Neuronal stem cell (in vitro differentiated cells): ENCODE measurements around the gene SSBP4.

Experiments
- DNase-seq: peaks from one replicate; pipeline ENCODE4 v3.0.0-alpha.2; 2013; ENCODE audit warnings: low spot score
- H2AFZ ChIP-seq: one replicate; pipeline ENCODE4 v1.6.1; 2013; ENCODE audit warnings: mild to moderate bottlenecking, low read length, inconsistent platforms
- H2AK5ac ChIP-seq: 2 replicates; pipeline ENCODE4 v1.6.1; 2013; ENCODE audit warnings: low read depth, mild to moderate bottlenecking, inconsistent platforms, low read length, moderate library complexity, mixed read lengths
- H2BK120ac ChIP-seq: 2 replicates; pipeline ENCODE4 v1.6.1; 2013; ENCODE audit warnings: low read depth, mild to moderate bottlenecking, inconsistent platforms, low read length, moderate library complexity, mixed read lengths
- H2BK12ac ChIP-seq: one replicate; pipeline ENCODE4 v1.6.1; 2013; ENCODE audit warnings: low read length, inconsistent platforms
- H2BK15ac ChIP-seq: 2 replicates; pipeline ENCODE4 v1.6.1; 2013; ENCODE audit warnings: mild to moderate bottlenecking, low read length, inconsistent platforms, mixed read lengths
- H2BK5ac ChIP-seq: one replicate; pipeline ENCODE4 v1.6.1; 2013; ENCODE audit warnings: inconsistent platforms, mild to moderate bottlenecking, low read length, moderate library complexity
- H3K14ac ChIP-seq: one replicate; pipeline ENCODE4 v1.6.1; 2013; ENCODE audit warnings: low read length, inconsistent platforms
- H3K18ac ChIP-seq: 2 replicates; pipeline ENCODE4 v1.6.1; 2013; ENCODE audit warnings: low read length, inconsistent platforms
- H3K23ac ChIP-seq: 2 replicates; pipeline ENCODE4 v1.6.1; 2013; ENCODE audit warnings: low read depth, mild to moderate bottlenecking, mixed read lengths, low read length, inconsistent platforms; ENCODE audit not compliant: poor library complexity
- H3K27ac ChIP-seq: replicated peaks from 3 replicates; pipeline ENCODE4 v1.5.1; 2013; ENCODE audit warnings: low read length, inconsistent platforms
- H3K27me3 ChIP-seq, 3 experiments: 2 replicates each; pipeline ENCODE4 v1.6.1; 2013; ENCODE audit warnings: low read length in 3 of 3, mild to moderate bottlenecking in 2 of 3, inconsistent platforms in 1 of 3, low read depth in 1 of 3, mixed read lengths in 1 of 3, moderate library complexity in 1 of 3; ENCODE audit not compliant: control insufficient read depth in 3 of 3, insufficient read depth in 3 of 3
- H3K36me3 ChIP-seq, 2 donors: replicated peaks in 1 of 2; 2 replicates each; pipeline ENCODE4 v1.6.1; 2013; ENCODE audit warnings: low read length in 2 of 2; ENCODE audit not compliant: control insufficient read depth in 2 of 2, insufficient read depth in 2 of 2
- H3K4ac ChIP-seq: 2 replicates; pipeline ENCODE4 v1.6.1; 2013; ENCODE audit warnings: inconsistent platforms, mild to moderate bottlenecking, low read length, moderate library complexity
- H3K4me1 ChIP-seq, 2 donors: 1 replicate in 1 of 2; 2 replicates in 1 of 2; pipeline ENCODE4 v1.6.1; 2013; ENCODE audit warnings: low read length in 2 of 2, low read depth in 1 of 2; ENCODE audit not compliant: control insufficient read depth in 2 of 2, insufficient read depth in 1 of 2
- H3K4me2 ChIP-seq: one replicate; pipeline ENCODE4 v1.6.1; 2013; ENCODE audit warnings: mild to moderate bottlenecking, low read length, inconsistent platforms; ENCODE audit not compliant: insufficient read depth, poor library complexity, severe bottlenecking
- H3K4me3 ChIP-seq, 2 donors: 2 replicates each; pipeline ENCODE4 v1.5.1; 2013; ENCODE audit warnings: low read length in 2 of 2, mild to moderate bottlenecking in 2 of 2, inconsistent platforms in 1 of 2, moderate library complexity in 1 of 2
- H3K79me1 ChIP-seq: one replicate; pipeline ENCODE4 v1.6.1; 2013; ENCODE audit warnings: low read depth, mild to moderate bottlenecking, inconsistent platforms, low read length, moderate library complexity
- H3K9ac ChIP-seq: one replicate; pipeline ENCODE4 v1.6.1; 2013; ENCODE audit warnings: mild to moderate bottlenecking, low read depth, low read length, inconsistent platforms; ENCODE audit not compliant: poor library complexity
- H3K9me3 ChIP-seq, 2 donors: replicated peaks in 1 of 2; 2 replicates each; pipeline versions ENCODE3 to v1.6.1; 2013; ENCODE audit warnings: low read length in 2 of 2, mild to moderate bottlenecking in 2 of 2, inconsistent platforms in 1 of 2, low read depth in 1 of 2, mixed read lengths in 1 of 2, moderate library complexity in 1 of 2; ENCODE audit not compliant: control insufficient read depth in 2 of 2, insufficient read depth in 1 of 2
- H4K8ac ChIP-seq: one replicate; pipeline ENCODE4 v1.6.1; 2013; ENCODE audit warnings: low read depth, mild to moderate bottlenecking, inconsistent platforms, low read length, moderate library complexity
- H4K91ac ChIP-seq: one replicate; pipeline ENCODE4 v1.6.1; 2013; ENCODE audit warnings: low read length, low read depth, mild to moderate bottlenecking, inconsistent platforms; ENCODE audit not compliant: poor library complexity
- WGBS, 2 donors: extraction: QIAGEN DNeasy Blood & Tissue Kit; methylation state at CpG; one replicate each; pipeline ENCODE4 v1.1.7; 2013; ENCODE audit warnings: missing lambda C conversion rate in 2 of 2, mixed read lengths in 1 of 2; ENCODE audit not compliant: insufficient read length in 2 of 2, insufficient replicate concordance in 1 of 2; ENCODE audit errors: extremely low coverage in 2 of 2; 5-methylcytosine and 5-hydroxymethylcytosine counted together

Gene SSBP4

DNA sequence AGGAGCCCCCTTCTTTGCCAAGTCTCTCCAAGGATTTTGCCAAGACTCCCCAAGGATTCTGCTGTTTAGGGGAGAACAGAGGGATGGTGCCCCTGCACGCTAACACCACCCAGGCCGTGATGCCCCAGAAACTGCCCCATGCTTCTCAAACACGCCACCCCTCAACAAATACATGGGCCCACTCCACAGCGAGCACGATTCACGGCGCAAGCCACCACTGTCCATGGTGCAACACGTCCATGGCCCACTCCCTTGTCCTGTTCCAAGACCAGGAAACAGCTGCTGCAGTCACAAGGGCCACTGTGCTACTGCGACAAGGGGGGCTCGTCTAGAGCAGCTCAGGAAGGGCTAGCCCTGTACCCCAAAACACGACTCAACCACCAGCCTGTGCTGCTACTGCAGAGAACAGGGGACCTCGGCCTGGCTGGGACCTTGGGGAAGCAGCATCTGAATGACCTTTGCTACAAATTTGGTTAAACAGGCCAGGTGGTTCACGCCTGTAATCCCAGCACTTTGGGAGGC is 55.2 kb downstream of the SSBP4 start:
- no peak overlapping the region for H2BK5ac ChIP-seq
- H3K18ac ChIP-seq: peak overlapping the region; percentile 55
- WGBS, 2 donors: no CpG with 5 or more reads among the region's 13 CpGs
- peak overlapping the region; percentile 35 for H3K9ac ChIP-seq
- H3K14ac ChIP-seq: peak overlapping the region; percentile 72
- no peak overlapping the region for H2BK15ac ChIP-seq
- no peak overlapping the region for H4K8ac ChIP-seq
- no peaks in the 10 kb centered on the region for H3K27me3 ChIP-seq
- H3K23ac ChIP-seq: peak overlapping the region; percentile 69
- H3K79me1 ChIP-seq: peaks cover 13% of the 10 kb centered on the region
- no peak overlapping the region for H2AFZ ChIP-seq
- DNase-seq: no peak
- H3K4ac ChIP-seq: no peak overlapping the region
- no peak overlapping the region for H3K4me3 ChIP-seq
- H3K9me3 ChIP-seq: peaks cover 0 to 5% of the 10 kb centered on the region in 2 donors
- H2AK5ac ChIP-seq: no peak overlapping the region
- no peak overlapping the region for H2BK12ac ChIP-seq
- H2BK120ac ChIP-seq: no peak overlapping the region
- no peak overlapping the region for H3K4me2 ChIP-seq
- no peak overlapping the region for H3K27ac ChIP-seq
- peaks cover 5 to 13% of the 10 kb centered on the region in 2 donors for H3K4me1 ChIP-seq
- no peak overlapping the region for H4K91ac ChIP-seq
- no peaks in the 10 kb centered on the region for H3K36me3 ChIP-seq

DNA sequence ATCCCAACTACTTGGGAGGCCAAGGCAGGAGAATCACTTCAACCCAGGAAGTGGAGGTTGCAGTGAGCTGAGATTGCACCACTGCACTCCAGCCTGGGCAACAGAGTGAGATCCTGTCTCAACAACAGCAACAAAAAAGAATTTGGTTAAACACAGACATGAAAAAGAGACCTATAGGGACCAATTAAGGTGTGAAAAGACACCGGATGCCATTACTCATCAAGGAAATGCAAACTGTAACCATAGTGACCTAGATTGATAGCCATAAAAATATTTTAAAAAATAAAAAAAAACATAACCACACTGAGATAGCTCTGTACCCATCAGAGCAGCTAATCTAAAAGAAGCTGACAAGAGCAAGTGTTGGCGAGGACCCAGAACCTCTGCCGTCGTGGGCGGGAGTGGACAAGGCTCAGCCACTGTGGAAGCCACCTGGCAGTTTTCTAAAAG is 55.8 kb downstream of the SSBP4 start:
- Histone ChIP-seq H3K4me1 (peaks cover 4 to 10% of the 10 kb centered on the region in 2 donors), H3K4me3 (no peak overlapping the region), H3K9ac (no peak overlapping the region), H3K9me3 (peaks cover 0 to 5% of the 10 kb centered on the region in 2 donors), H2BK15ac (no peak overlapping the region), H3K4me2 (no peak overlapping the region), H3K36me3 (no peaks in the 10 kb centered on the region), H2BK120ac (no peak overlapping the region), H3K4ac (no peak overlapping the region), H2AK5ac (no peak overlapping the region), H4K91ac (no peak overlapping the region), H3K18ac (no peak overlapping the region), H2AFZ (no peak overlapping the region), H3K14ac (no peak overlapping the region), H3K27me3 (no peaks in the 10 kb centered on the region), H4K8ac (no peak overlapping the region), H3K27ac (no peak overlapping the region), H3K23ac (no peak overlapping the region), H3K79me1 (peaks cover 14% of the 10 kb centered on the region), H2BK12ac (no peak overlapping the region), H2BK5ac (no peak overlapping the region)
- WGBS, 2 donors: no CpG with 5 or more reads among the region's 5 CpGs
- DNase-seq: no peak

DNA sequence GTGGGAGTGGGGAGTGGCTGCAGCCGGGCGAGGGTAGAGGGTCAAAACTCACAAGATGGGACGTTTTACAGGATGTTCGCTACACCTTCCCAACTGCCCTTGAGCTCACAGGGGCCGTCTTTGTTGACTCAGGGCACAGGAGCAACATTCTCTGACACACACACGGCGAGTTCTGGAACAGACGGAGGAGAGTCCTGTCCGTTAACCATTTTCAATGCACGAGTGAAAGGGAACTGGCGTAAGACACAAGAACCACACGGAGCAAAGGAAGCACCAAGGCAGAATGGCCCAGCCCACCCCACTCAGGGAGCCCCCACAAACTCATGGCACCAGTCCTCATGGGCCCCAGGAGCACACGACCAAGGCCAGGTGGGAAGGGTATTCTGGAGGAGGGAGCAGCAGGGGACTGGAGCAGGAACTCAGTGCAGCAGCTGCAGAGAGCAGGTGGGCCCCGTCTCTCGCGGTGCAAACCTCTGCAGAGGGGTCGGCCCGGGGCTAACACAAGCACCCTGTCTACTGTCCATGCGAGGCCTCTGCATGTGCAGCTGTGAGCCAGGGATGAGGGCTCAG is 56.6 kb downstream of the SSBP4 start:
- Histone ChIP-seq H3K79me1 (peaks cover 15% of the 10 kb centered on the region), H3K18ac (peak overlapping the region; percentile 13), H2BK120ac (no peak overlapping the region), H2AFZ (no peak overlapping the region), H3K27me3 (no peaks in the 10 kb centered on the region), H3K9ac (no peak overlapping the region), H2AK5ac (peak overlapping the region; percentile 72), H3K4ac (no peak overlapping the region), H2BK12ac (no peak overlapping the region), H3K27ac (no peak overlapping the region), H3K4me1 (peaks cover 0 to 6% of the 10 kb centered on the region in 2 donors), H3K4me2 (no peak overlapping the region), H3K23ac (peak overlapping the region; percentile 46), H3K14ac (peak overlapping the region; percentile 31), H2BK5ac (no peak overlapping the region), H3K36me3 (no peaks in the 10 kb centered on the region), H2BK15ac (no peak overlapping the region), H4K91ac (no peak overlapping the region), H4K8ac (no peak overlapping the region), H3K4me3 (no peak overlapping the region), H3K9me3 (peaks cover 0 to 6% of the 10 kb centered on the region in 2 donors)
- DNase-seq: no peak
- no CpG with 5 or more reads among the region's 19 CpGs for WGBS, 2 donors

DNA sequence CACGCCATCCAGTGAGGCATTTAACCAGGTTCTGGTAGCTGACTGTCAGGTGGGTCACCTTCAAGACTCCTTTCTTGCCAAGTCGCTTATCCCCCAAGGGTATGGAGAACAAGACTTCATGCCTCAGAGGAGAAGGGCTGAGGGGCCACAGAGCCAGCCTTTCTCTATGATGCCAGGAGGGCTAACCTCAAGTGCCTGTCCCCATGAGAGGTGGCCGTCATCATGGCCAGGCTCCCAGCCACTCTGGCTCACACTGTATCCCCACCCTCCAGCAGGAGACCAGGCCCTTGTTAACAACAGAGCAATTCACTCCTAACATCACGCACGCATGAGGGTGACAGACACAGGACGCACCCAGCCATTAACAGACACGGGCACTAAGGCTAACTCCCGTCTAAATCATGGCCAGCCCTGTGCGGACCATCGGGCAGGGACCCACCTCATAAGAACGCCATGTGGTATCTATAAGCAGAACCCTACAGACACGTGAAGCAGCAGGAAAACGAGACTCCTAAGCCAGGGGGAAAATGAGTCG is 57.4 kb downstream of the SSBP4 start:
- no CpG with 5 or more reads among the region's 14 CpGs for WGBS, 2 donors

More for the DNA sequence above, 57.4 kb downstream of the SSBP4 start:
- Histone ChIP-seq H3K79me1 (peaks cover 15% of the 10 kb centered on the region), H2BK15ac (no peak overlapping the region), H4K8ac (no peak overlapping the region), H3K4me1 (peaks cover 0 to 6% of the 10 kb centered on the region in 2 donors), H3K9ac (peak overlapping the region; percentile 55), H2BK120ac (no peak overlapping the region), H3K27ac (no peak overlapping the region), H3K18ac (no peak overlapping the region), H4K91ac (no peak overlapping the region), H3K4me2 (no peak overlapping the region), H3K4me3 (no peak overlapping the region), H3K27me3 (no peaks in the 10 kb centered on the region), H2BK5ac (no peak overlapping the region), H2BK12ac (no peak overlapping the region), H3K4ac (no peak overlapping the region), H3K9me3 (peaks cover 1 to 13% of the 10 kb centered on the region in 2 donors), H3K23ac (no peak overlapping the region), H3K36me3 (no peaks in the 10 kb centered on the region), H3K14ac (no peak overlapping the region), H2AK5ac (no peak overlapping the region), H2AFZ (no peak overlapping the region)
- DNase-seq: no peak
